ENCODE results near the gene CCDC138.

Gene CCDC138

DNA sequence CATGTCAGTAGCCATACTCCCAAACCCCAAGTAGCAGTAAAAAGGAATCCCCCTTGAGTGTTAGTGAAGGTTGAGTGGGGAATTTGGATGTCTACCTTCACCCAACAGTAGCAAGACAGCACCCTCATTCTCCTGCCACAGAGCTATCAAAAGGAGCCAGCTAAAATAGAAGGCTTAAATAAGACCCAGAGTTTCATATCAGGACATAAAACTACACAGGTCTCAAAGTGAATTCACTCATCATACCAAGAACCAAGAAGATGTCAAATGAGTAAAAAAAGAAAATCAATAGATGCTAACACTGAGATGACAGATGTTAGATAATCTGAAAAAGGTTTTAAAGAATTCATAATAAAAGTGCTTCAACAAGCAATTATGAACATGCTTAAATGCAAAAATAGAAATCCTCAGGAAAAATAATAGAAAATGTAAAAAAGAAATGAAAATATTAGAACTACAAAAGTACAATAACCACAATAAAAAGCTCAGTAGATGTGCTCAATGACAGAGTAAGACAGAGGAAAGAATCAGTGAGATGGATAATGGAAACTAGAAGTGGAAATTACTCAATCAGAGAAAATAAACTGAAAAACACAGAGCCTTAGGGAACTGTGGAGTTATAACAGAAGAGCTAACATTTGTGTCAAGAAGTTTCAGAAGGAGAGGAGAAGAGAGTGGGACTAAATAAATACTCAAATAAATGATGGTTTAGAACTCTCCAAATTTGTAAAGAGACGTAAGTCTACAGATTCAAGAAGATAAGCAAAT, 111.9 kb downstream of the CCDC138 start:
- DNase-seq: no peak

DNA sequence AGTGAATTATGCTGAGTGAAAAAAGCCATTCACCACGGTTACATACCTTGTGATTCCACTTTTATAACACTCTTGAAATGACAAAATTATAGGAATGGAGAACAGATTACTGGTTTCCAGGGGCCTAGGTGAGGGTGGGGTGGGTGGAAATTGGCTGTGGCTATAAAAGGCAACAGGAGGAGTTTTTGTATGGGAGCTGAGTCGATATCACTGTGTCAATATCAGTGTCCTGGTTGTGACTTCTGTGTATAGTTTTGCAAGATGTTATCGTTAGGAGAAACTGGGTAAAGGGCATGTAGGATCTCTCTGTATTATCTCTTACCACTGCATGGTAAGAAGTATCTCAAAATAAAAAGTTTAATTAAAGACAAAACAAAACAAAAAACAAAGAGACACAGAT, 118.1 kb downstream of the CCDC138 start:
- no peak for DNase-seq

DNA sequence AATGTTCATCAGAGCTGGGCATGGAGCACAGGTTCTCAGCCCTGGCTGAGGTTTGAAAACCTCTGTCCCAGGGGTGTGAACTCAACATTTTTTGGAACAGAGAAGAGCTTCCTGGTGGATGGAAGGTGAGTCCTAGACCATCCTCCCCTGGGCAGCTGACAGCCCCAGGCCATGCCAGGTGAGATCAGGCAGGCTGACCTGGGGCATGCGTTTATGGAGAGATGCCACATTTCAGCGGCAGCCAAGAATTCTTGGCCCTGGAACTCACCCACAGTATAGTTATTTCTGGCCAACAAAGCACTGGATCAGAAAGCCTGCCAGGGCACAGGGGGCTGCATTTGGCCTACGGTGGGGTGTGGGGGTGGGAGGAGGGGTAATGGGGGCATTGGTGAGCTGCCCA, 118.6 kb downstream of the CCDC138 start:
- no peak for DNase-seq

DNA sequence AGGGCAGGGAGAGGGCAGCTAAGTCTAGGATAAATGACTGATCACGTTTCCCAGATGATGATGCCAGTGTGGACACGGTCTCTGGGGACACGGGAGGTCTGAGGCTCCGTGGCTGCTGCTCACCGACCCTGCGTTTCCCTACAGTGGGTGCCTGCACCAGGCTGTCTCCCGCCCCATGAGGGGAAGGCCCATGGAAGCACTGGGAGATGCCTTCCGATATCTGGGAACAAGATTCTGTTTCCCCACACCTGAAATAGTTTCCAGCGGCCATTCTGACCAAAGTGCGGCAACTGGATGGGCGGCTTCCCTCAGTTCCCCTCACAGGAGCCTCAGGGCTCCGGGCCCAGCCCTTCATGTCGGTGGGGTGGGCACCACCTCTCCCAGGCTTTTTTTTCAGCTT, 119.3 kb downstream of the CCDC138 start:
- DNase-seq: no peak

DNA sequence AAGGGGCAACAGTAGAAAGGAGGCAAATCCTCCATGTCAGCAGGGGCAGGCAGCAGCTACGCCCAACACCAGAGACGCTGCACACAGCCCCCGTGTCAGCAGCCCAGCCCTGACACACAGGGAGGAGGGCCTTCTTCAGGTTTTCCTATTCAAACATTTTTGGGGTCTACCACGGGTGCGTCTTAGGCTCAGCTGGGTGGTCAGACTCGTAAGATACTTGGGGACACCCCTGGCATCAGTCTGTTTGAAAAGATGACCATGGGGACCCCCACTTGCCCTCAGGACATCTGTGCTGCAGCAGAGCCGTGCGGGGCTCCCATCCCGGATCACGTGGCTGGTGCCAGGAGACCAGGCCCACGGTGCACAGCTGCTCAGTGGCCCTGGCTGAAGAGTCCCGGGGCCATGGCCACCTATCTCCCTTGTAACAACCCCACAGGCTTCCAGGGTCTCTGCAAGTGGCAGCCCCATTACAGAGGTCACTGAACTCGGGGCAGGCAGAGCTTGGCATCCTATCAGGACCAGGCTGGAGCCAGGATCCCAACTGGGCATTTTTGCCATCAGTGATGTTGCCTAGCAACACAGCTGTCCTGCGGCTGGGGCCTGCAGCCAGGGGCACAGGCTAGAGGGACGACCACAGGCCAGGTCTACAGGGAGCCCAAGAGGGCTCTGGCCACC, 120.0 kb downstream of the CCDC138 start:
- no peak for DNase-seq

DNA sequence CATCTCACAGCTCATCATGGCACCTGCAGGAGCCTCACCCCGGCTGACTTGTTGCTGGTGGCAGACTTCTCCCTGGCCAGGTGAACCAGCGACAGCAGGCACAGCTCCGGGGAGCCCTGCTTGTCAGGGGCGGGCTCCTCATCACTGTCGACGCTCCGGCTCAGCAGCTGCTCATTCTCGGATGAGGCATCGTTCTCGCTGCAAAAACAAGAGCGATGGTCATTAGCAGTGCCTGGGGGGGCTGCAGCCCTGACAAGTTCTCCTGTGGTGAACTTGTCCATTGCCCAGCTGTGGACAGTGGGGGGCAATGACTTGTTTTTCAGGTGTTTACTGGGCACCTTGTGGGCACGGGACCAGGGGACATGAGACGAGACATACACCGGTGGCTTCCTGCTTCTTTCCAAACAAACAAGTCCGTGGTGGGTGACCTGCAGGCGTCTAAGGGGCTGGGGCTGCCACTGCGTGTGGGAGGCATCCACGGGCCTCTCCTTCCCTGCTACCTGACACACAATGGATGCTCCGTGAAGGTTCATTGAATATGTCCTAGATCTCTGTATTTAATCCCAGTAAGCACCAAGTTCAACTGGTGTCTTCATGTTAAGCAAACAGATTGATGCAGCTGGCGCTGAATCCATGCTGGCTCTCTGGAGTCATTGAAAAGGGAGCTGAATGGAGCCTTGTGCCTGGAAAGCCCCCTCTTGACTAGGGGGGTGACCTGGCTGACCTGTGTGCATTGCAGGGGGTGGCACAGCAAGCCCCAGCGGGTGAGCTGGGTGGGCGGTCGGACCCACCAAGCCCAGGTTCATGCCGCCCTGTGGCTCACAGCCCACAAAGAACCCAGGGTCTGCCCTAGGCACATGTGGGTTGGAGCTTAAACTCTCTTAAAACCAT, 121.5 kb downstream of the CCDC138 start:
- no peak for DNase-seq

DNA sequence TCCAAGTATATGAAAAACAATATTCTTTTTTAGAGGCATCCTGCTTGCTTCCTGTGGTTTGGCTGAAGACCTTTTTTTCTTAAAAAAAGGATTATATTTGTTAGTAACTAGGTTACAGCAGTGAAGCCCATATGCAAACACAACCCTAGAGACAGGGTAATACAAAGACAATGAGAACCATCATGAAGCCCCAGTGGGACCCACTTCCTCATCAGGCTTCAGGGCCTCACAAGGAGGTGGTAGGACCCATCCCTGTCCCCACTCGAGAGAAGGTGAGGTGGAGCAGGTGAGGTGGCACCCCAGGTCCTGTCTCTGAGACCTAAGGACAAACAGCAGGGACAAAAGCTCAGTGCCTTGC, 122.1 kb downstream of the CCDC138 start:
- no peak for DNase-seq

DNA sequence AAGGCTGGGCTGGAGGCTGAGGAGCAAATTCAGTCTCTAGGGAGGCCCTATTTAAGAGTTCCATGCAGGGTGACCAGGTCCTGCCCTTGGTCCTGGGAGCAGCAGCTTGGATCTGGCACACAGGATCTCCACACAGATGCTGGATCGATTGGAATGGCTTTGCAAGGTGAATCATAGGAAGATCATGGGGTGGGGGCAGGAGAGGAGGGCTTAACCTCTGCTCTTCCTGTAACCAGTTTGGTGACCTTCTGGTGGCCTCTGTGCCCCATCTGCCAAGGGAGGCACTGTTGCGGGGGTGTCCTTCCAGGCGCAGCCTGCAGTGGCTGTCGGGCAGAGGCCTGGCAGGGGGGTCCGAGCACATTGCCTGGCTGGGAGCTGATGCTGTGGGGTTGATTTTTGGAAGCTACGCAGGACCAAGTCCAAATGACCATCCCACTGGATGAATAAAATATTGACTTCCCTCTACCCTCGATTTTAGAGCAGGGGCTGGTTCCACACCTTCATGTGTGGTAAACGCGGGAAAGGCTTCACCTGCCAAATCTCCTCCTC, 122.8 kb downstream of the CCDC138 start:
- DNase-seq: no peak

DNA sequence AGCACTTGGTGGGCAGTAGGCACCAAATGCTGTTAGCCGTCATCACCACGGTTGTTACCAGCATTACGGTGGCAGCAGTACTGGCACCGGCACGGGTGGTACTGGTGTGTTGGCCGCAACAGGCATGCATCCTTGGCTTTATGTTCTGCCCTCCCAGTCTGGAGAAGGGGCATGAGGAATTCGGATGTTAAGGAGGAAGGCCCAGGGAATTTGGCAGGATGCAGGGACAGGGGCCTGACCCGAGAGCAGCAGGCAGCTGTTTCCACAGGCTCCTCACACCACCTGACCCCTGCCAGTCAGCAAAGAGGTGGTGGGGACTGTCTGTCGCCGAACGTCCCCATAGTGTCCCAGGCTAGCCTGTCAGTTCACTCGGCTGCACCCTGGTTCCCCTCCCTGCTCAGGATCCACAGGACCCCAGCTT, 123.5 kb downstream of the CCDC138 start:
- no peak for DNase-seq

DNA sequence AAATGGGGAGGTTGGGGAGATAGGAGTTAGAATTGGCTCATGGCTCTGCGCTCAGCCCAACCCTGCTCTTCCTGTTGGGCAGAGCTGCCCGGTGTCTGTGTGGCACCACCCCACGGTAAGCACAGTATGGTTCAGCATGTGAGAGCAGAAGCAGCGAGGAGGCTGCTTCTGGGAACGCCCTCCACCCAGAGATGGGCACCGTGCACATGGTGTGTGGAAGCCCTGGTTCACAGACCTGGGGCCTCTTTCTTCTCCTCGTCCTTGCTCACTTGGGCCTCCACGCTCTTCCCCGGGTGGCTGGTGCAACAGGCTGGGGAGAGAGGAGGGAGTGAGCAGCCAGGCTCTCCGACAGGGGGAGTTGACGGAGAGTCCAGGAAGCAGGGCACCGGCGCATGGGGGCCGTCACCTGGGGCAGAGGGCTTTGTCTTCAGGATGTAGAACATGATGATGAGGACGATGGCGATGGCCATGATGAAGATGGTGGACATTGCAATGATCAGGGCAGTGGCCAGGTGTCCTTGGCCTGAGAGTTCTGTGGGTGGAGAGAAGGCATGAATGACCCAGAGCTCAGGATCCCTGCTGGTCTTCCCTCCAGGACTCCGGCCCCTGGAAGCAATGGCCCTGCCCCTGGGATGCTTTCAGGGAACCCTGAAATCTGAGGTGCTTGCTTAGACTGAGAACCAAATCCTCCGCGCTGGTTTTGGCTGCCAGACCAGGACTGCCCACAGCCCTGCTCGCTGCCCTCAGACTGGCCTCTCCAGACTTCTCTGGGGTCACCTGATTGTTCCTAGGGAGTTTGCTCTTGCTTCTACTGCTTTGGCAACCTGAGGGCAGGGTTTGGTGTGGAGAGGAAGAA, 124.2 kb downstream of the CCDC138 start:
- DNase-seq: no peak

DNA sequence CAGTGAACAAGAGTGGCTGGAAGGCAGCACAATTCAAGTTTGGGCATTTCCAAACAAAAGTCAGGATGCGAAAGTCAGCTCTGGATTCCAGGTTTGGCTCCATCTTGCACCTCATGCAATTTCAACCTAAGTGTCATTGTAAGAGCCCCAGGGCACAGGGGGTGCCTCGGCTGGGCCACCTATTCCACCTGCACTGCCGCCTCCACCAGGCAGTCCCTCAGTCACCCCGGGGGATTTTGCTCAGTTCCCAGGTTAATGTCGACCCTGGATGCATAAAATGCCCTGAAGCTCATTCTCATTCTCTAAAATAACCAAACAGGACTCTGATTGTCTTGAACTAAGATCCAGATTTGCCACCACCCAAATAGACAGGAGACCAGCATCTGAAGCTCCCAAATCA, 124.8 kb downstream of the CCDC138 start:
- DNase-seq: no peak

DNA sequence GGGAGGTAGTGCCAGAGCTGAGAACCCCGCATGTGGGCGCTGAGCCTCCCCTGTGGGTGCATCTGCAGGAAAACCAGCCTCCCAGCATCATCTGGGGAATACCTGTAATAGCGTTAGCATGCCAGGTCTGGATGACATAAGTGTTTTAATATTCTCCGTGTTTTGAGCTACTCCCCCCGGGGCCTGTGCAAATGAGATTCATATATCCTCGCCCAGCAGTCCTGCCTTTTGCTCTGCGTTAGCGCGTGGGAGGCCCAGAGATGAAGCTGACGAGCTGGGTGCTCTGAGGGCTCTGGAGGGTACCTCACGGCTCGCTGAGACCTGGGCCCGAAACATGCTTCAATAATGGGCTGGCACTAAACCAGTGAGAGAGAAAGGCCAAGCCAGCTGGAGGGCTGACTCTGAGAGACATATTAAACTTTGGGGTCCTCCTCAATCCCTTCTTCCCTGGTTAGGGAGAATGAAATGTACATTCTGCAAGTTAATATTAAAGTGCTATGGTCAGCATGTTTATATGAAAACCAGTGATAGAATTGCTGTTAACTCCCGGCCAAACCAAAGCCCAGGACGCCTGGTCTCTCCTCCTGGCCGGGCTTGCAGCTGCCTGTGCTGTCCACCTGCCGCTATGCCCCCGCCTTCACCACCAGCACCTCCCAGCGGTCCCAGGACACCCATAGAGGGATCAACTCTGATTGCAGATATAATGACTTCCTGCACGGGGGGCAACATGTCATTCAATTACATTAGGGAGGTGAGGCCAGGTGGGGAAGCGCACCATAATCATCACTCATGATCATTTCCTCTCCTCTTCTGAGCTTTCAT, 125.4 kb downstream of the CCDC138 start:
- DNase-seq: no peak

DNA sequence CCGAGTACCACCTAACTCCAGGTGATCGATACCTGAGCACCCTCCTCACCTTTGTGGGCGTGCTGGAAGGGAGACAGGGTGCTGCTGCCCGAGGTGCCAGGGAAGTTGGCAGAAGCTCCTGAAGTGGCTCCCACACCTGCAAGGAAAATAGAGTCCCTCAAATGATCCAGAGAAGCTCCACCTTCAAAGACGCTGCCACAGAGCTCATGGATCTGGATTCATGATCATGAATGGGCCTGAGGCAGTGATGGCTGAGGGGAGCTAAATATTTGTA, 126.0 kb downstream of the CCDC138 start:
- no peak for DNase-seq

DNA sequence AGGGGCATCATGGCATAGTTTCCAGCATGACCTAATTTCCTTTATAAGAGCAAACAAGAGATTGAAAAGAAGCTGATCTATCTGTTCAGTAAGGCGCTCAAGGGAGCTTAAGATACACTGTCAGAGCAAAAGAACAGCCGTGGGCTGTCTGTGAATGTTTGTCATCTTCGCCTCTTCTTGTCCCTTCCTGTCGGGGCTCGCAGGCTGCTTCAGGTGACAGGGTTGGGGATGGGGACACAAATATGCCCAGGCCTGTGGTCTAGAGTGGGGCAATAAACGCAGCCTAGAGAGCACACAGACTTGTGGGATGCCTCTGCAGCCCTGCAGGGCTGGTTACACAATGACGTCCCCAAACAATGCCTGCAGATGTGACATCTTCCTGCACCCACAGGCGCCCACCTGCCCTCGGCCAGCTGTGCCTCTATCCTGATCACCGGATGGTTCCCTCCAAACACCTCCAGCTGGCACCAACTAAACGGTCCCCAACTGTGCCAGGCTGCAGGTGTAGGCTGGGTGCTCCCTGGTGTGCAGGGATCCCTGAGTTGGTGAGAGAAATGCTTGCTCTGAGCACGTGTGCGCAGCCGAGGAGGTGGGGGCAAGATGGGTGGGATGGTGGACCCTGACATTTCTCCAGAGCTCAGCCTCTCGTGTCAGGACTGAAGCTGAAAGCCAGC, 129.7 kb downstream of the CCDC138 start:
- DNase-seq: no peak

DNA sequence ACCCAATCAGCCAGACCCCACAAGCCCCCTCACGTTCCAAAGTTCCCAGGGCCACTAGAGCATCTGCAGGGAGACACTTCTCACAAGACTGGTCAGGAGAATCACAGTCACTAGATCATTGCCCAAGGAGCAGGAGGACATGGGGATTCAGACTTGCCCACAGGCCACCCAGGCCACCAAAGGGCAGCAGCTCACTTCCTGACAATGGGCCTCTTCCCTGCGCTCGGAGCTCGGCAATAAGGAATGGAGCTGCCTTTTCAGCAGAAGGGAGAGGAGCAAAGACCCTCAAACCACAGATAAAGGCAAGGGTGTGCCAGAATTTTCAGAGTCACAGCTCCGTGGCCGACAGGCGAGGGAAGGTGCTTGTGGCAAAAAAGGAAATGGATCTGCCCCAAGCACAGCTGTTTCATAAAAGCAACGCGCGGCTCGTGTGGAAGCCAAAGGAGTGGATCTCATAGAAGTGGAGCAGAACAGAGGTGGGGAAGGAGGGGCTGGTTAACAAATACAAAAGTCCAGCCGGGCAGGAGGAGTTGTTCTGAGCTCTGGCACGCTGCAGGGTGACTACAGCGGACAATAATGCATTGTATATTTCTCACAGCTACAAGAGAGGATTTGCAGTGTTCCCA, 130.3 kb downstream of the CCDC138 start:
- DNase-seq: no peak

DNA sequence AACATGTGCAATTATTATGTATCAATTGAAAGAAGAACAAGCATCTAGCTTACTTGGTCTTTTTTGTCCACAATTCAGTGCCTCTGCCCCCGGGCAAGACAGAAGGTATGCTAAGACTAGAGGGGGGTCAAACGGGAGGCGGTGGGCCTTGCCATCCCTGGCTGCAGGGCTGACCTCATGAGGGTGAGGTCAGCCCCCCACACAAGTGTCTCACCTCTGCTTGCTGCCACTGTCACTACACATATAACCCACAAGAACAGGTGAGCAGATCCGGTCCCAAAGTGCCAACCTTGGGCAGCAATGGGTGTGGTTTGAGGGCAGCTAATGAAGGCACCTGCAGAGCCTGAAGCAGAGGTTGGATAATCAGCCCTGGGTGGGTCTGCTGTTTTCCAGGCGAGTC, 131.0 kb downstream of the CCDC138 start:
- no peak for DNase-seq

DNA sequence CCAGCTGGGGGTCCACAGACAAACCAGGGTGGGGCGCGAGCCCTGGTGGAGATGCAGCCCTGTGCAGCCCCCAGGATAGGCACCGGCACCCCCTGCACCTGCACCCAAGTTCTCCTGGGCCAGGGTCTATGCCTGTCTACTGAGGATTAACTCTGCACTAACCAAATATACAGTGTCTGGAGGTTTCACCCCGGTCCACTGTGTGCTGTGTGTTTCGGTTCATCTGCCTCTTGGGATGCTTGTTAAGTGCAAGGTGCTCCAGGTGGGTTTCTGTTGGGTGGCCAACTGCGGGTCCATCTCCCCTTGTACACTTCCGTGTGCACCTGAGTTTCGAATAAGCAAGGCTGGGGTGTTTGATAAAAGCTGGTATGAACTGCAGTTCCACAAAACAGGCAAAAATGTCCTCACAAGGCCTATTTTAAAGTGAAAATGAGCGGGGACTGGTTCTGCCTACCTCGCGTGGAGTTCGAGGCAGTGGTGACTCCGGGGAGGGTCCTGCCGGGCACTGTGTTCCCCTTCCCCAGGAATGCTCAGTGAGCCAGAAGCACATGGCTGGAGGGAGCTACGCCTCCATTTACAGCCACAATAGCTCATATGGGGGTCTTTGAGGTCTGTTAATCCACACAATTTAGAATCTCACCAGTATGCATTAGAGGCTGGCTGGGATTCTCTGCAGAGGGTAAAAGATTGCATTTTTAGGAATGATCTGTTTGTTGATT, 131.7 kb downstream of the CCDC138 start:
- no peak for DNase-seq

DNA sequence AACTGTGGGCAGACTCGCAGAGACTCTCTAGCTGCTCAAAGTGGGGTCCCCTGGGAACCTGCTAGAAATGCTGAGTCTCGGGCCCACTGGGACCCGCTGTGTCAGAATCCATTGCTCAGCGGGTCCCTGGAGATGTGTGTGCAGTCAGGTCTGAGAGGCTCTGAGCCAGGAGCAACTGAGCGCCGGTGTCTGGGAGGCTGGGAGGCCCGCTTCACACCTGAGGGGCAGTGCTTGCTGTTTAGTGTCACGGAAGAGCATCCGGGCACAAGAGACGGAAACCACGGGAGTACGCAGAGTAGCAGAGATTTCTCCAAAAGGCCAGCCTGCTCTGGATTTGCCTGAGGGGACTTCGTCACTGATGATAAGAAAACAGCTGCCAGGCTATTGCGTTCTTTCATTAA, 132.4 kb downstream of the CCDC138 start:
- DNase-seq: no peak

DNA sequence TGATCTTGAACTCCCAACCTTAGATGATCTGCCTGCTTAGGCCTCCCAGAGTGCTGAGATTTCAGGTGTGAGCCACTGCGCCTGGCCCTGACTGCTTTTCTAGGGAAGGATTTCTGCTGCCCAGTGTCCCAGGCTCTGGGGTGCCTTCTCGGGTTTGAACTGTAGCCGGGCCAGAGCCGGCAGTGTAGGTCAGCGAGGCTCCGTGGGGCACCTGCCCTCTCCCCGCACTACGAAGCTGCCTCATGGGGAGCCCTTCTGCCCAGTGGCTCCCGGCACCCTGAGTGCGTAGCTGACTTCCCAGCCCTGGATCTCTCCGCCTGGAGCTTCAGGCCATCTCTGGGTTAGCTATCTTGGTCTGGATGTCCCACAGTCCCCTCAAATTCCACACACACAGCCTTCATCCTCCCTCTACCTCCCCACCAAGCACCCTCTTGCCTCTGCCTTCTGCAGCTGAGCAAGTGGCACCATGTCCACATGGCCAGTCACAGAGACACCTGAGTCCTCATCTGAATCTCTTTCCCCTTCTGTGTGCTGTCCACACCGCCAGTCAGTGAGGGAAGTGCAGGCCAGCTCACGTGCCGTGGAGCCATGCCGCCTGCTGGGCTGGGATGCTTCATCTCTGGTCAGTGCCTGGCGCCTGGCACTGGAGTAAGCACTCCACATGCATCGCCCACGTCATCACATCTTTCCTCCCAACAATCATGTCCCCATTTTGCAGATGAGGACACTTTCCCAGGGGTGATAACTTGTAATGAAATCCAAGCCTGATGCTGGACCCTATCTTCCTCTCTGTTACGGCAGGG, 133.2 kb downstream of the CCDC138 start:
- DNase-seq: no peak
